Measurements from ENCODE around the gene RPS23.
A peak's percentile ranks its signal among the peaks of the same experiment; 100 is the strongest.

Gene RPS23

GRCh38 chr5:82234885-82235284 is 43.3 kb downstream of the RPS23 start:
- H3K27ac ChIP-seq, result no peak overlapping the region
- ChIA-PET POLR2A (ENCODE audit: low non-redundant PET) (no interaction called here), CTCF (interaction anchor here (0.6 to 1.1 kb wide), 2 partner anchors 9 to 869 kb away, joined by 4 to 5 read pairs; no protein-coding TSS in a partner anchor)
- DNase-seq (ENCODE audit: low spot score), result peak; percentile 45
- TF ChIP-seq, protein P1, sequence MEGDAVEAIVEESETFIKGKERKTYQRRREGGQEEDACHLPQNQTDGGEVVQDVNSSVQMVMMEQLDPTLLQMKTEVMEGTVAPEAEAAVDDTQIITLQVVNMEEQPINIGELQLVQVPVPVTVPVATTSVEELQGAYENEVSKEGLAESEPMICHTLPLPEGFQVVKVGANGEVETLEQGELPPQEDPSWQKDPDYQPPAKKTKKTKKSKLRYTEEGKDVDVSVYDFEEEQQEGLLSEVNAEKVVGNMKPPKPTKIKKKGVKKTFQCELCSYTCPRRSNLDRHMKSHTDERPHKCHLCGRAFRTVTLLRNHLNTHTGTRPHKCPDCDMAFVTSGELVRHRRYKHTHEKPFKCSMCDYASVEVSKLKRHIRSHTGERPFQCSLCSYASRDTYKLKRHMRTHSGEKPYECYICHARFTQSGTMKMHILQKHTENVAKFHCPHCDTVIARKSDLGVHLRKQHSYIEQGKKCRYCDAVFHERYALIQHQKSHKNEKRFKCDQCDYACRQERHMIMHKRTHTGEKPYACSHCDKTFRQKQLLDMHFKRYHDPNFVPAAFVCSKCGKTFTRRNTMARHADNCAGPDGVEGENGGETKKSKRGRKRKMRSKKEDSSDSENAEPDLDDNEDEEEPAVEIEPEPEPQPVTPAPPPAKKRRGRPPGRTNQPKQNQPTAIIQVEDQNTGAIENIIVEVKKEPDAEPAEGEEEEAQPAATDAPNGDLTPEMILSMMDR (conservative IDR thresholded peaks at IDR 0.05; ENCODE audit: low read depth), result no peak

- TF ChIP-seq, protein P1 (conservative IDR thresholded peaks at IDR 0.05; ENCODE audit: low read depth), result peak; percentile 97
- no peak overlapping the region for H3K27ac ChIP-seq
- DNase-seq (ENCODE audit: low spot score), result peak; percentile 78
- ChIA-PET CTCF (interaction anchor here (0.5 to 1.8 kb wide), 14 partner anchors 9 to 896 kb away, joined by 3 to 9 read pairs (median 3); no protein-coding TSS in a partner anchor), POLR2A (ENCODE audit: low non-redundant PET) (no interaction called here)
Measured at GRCh38 chr5:82225525-82226172, 52.5 kb downstream of the RPS23 start.
